GM21526 (cell line): ENCODE results near the gene PAPSS1.
"Not testable (repeated sequence)": the region's sequence is repeated elsewhere in the genome, so short reads cannot be mapped to it uniquely, and the experiment has no call there.

Experiments used
- ATAC-seq: cut with Tn5 transposase; IDR thresholded peaks from one replicate; pipeline ENCODE4 v1.9.1; 2021; ENCODE audit warnings: moderate library complexity; ENCODE audit not compliant: unreplicated experiment, low FRiP score

PAPSS1 gene

DNA sequence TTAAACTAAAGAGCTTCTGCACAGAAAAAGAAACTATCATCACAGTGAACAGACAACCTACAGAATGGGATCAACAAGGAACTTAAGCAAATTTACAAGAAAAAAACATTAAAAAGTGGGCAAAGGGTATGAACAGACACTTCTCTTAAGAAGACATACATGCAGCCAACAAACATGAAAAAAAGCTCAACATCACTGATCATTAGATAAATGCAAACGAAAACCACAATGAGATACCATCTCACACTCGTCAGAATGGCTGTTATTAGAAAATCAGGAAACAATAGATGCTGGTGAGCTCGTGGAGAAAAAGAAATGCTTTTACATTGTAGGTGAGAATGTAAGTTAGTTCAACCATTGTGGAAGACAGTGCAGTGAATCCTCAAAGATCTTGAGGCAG lies 27.8 kb downstream of the PAPSS1 start:
- no peak for ATAC-seq

DNA sequence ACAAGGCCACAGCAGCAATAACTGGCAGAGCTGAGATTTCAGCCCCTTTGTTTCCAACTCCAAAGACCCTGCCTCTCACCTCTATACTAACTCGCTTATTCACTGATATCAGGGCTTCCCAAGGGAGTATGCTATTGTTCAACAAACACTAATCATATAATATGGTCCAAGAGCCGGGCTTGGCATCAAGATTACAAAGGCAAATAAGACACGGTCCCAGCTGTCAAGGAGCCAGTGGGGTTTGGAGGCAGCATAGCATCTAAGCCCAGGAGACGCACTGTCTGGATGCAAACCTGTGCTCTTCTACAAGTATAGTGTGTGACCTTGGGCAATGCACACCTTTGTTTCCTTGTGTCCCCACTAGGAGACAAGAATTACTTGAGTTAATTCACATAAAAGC lies 28.7 kb downstream of the PAPSS1 start:
- no peak for ATAC-seq

GRCh38 chr4:107689912-107690587 lies 30.0 kb downstream of the PAPSS1 start:
- no peak for ATAC-seq

DNA sequence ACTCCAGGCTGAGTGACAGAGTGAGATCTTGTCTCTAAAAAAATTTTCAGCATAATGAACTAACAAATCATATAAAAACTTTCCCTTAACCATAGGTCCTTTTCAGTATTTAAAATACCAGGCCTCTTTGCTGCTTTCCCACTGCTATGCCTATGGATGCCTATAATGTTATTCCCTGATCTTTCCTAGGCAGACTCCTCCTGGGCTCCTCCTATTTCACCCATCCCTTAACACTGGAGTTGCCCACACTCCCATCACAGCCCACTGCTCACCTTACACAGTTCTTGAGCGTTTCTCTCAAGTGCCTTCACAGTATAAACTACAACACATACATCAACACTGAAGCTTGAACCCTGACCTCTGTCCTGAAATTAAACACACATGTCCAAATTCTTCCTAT lies 31.6 kb downstream of the PAPSS1 start:
- no peak for ATAC-seq

GRCh38 chr4:107685740-107686139 lies 34.3 kb downstream of the PAPSS1 start:
- ATAC-seq: no peak

DNA sequence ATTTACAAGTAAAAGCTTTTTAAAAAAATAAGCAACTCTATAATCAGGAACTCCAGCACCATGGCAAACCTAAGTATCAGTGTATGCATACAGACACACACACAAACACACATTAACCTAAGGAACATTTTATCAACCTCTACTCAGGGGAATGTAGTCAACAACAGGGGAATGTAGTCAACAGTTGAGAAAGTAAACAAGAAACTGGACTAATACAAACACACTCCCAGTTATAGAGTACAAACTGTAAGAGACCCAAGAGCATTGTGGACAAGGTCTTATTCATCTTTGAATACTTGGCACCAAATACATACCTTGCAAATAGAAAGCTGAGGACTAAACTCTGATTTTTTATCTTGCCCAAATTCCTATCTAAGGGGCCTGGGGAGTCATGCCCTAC lies 36.2 kb downstream of the PAPSS1 start:
- no peak for ATAC-seq

DNA sequence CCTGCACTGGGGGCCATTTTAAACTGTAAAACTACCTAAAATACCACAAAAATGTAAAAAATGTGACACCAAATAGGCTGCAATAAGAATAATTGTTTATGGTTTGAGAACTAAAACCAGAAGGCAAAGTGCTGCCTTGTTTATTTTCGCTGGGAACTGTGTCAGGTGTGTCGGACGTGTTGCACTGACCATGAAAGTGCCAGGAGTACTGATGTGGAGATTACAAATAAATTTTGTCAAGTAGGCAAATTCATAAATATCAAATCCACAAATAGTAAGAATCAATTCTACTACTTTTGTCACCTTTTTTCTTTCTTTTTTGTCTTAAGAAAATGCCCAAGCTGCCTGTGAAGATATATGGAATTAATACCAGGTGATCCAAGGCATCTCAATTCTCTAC lies 37.7 kb downstream of the PAPSS1 start:
- ATAC-seq: no peak

GRCh38 chr4:107669068-107669467 lies 51.0 kb downstream of the PAPSS1 start:
- no peak for ATAC-seq

DNA sequence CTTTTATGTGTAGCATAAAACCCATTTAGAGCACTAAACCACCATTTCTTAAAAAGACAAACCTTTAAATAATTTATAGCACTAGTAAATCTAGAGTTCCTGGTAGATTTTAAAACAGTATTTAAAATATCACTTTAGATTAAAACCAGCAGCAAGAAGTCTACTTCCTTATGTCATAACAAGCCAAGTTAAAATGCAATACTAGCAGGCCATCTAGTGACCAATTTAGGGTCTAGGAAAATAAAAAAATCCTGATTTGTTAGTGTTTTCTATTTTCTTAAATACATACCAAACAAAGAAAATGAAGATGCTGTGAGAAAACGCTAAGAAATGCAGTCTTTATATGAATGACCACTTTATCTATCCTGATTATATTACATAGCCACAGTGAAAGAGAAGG lies 53.9 kb downstream of the PAPSS1 start:
- ATAC-seq: no peak

DNA sequence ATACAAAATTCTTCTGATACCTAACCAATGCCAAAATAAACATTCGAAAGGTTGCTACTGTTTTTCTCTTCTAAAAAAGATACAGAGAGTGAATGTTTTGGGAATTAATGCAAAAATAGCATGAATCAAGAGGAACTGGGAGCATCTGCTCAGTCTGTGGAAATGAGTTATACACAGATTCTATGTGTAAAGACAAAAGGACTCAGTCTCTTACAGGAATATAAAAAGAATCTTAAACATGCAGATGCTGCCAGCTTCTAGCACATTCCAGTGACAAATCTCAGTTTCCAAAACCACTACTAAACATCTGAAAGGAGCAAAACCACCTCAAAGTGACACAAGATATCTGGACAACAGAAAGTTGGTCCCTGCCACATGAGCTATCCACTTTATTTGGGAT lies 55.0 kb downstream of the PAPSS1 start:
- no peak for ATAC-seq

DNA sequence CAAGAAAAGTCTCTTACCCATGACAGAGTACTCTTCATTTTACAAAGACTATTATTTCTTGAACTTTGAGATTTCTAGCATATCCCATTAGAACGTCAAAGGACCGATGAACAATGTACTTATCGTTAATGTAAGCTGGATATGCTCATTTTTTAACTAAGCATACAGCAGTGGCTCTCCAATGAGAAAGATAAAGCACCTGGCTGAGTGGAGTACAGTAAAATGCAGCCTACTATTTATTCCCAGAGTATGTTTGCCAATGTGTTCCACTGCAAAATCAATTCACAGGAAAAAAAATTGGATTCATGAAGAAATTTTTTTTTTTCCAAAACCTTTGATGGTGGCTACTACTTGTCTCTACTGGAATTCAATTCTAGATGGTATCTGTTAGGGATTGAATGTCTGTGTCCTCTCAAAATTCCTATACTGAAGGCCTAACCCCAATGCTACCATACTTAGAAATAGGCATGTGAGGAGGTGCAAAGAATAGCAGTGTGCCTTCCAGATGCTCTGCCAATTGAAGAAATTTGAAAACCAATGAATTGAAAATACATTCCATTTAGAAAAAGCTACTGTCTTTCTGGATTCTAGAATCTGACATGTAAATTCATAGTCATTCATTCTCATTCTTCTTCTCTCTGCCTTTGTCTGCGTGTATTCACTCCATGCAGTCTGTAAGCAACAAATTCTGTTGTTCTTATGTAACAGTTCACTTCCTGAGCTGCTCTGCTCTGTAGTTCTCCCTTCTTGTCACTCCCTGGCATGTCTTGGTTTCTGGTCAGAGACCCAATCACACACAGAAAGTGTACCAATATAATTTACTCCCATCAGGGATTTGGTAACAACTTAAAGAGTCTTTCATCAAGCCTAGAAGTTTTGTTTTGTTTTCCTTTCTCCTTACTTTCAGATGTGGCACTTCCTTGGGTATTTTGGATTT lies 61.4 kb downstream of the PAPSS1 start:
- ATAC-seq: no peak

DNA sequence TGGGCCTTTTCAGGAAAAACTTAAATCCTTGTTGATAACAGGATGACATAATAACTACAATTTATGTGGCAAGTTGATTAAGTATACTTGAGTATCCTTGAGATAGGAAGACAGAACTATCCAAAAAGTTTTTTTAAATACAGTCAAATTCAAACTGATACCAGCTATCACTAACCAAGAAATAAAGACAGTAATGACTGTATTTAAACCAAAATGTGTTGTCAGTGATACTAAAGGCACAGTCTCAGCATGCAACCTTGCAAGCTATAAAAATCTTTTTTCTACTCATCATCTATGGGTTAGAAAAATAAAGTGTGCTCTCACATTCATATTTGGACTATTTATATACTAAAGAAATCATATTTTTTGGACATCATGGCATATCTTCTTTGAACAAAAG lies 64.7 kb downstream of the PAPSS1 start:
- no peak for ATAC-seq

DNA sequence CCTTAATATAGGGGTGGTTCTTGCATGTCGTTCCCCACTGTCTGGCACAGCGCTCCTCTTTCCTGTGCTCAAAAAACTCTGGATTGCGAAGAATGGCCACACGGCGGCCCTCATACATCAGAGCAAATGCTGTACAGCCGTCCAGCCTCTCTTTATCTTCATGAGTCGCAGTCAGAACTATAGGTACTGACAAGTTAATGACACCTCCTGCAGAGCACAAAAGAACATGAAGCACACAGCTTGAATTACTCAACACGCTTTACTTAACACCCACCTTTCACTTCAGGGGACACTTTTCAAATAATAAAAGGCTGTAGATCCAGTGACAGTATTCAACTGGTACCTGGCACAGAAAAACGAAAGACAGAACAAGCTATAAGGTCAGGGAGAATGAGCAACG lies 65.3 kb downstream of the PAPSS1 start:
- no peak for ATAC-seq

DNA sequence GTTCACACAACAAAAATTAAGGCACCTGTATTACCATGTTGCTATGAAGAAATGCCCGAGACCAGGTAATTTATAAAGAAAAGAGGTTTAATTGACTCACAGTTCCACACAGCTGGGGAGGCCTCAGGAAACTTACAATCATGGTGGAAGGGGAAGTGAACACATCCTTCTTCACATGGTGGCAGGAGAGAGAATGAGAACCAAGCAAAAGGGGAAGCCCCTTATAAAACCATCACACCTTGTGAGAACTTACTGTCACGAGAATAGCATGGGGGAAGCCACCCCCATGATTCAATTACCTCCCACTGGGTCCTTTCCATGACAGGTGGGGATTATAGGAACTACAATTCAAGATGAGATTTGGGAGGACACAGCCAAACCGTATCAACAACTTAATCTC lies 68.6 kb downstream of the PAPSS1 start:
- ATAC-seq: not testable (repeated sequence)

- no peak for ATAC-seq
These were observed 69.8 kb downstream of the PAPSS1 start for GRCh38 chr4:107650251-107650650.

GRCh38 chr4:107648178-107648991 lies 71.6 kb downstream of the PAPSS1 start:
- no peak for ATAC-seq

DNA sequence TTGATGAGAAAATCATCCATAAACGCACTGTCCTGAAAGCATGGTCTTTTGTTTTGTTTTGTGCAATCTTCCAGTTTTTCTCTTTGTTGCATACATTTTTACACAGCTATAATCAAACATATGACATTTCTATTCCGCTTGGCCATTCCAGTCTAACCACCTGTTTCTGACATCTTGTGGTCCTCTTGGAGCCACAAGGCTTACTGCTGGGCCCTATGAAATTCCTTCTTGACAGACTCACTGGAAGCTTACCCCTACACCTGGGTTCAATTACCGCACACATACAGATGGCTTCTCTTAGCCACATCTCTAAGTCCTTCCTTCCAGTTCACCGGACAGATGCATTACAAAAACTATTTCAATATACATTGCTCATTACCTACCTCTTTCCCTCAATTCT lies 72.4 kb downstream of the PAPSS1 start:
- no peak for ATAC-seq

GRCh38 chr4:107645604-107646003 lies 74.4 kb downstream of the PAPSS1 start:
- no peak for ATAC-seq

GRCh38 chr4:107643021-107643420 lies 77.0 kb downstream of the PAPSS1 start:
- no peak for ATAC-seq

DNA sequence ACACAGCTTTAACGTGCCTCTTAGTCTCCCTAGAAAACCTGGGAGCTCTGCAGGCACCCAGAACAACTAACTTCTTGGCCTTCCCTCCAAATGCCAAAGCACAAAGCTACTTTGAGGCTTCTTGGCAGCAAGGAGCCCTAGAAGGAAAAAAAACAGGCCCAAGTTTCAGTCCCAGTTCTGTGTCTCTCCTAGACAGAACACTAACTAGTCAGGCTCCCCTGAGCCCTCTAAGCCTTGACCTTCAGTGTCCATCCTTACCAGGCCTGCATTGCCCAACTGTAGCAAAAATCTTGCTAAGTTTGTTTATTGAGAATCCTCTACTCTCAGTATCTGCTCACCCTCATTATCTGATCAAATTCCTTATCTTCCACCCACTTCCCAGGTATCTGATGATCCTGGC lies 79.2 kb downstream of the PAPSS1 start:
- ATAC-seq: no peak

- no peak for ATAC-seq
These were observed 79.8 kb downstream of the PAPSS1 start for GRCh38 chr4:107640197-107640596.
